Measurements from ENCODE around the gene ALKBH5.
A peak's percentile ranks its signal among the peaks of the same experiment; 100 is the strongest.

ALKBH5 gene

DNA sequence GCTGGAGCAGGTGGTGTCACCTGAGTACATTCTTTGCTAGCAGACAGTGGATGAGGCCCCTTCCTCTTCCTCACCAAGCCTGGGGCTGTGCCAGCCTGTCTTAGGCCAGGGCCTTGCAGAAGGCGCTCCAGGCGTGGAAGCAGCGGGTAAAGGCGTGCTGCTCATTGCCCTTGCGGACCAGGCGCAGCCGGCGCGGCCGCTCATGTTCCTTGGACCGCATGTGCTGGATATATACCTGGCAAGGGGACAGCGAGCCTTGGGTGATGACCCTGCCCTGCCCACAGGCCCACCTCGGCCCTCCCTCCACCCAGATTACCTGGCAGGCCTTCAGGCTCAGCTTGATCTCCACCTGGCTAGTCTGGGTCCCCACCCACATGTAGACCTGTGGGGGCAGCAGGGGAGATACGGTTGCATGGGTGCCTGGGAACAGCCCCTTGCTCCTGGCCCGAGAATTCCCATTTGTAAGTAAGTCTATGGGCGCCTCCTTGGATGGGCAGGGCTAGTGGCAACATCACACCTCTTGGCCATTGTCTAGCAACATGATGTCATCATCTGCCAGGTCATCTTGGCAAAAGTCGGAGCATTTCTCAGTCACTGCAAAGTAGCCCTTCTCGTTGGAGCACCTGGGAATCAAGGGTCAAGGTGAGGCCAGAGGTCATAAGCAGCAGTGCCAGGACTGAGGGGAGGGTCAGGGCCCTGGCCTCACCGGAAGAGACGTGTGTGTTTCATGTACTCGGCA is 61.6 kb downstream of the ALKBH5 start:
- no peak for DNase-seq (ENCODE audit: low read depth in 3 of 3)

GRCh38 chr17:18246109-18246725 is 62.6 kb downstream of the ALKBH5 start:
- DNase-seq (ENCODE audit: low read depth in 3 of 3), result no peak

GRCh38 chr17:18246880-18247612 is 63.4 kb downstream of the ALKBH5 start:
- DNase-seq (ENCODE audit: low read depth in 3 of 3), result peak in 1 of 3 experiments; percentile 20

- DNase-seq (ENCODE audit: low read depth in 3 of 3), result no peak
These were observed 64.0 kb downstream of the ALKBH5 start for GRCh38 chr17:18247613-18248001.

- DNase-seq (ENCODE audit: low read depth in 3 of 3), result peak; percentile 28 to 40 (median 32)
These were observed 64.7 kb downstream of the ALKBH5 start for GRCh38 chr17:18248300-18248731.

- no peak for DNase-seq (ENCODE audit: low read depth in 3 of 3)
These were observed 65.2 kb downstream of the ALKBH5 start for GRCh38 chr17:18248811-18249210.

GRCh38 chr17:18250259-18250658 is 66.6 kb downstream of the ALKBH5 start:
- DNase-seq (ENCODE audit: low read depth in 3 of 3), result no peak

DNA sequence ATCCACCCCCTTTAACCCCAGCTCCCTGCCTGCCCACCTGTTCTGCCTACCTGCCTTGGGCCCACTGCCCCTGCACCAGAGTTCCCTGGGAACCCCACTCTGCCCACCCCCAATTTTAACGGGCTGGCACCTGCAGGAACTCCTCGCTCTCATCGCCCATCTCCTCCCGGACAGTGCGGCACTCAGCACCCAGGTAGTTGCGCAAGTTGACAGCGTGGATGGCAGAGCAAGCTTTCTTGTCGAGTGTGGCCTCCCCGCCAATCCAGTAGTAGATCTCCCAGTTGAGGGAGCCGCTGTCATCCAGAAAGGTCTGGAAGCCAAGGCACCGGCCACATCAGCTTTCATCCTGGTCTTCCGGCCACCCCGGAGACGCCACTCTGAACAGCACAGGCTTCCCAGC is 67.1 kb downstream of the ALKBH5 start:
- no peak for DNase-seq (ENCODE audit: low read depth in 3 of 3)

DNA sequence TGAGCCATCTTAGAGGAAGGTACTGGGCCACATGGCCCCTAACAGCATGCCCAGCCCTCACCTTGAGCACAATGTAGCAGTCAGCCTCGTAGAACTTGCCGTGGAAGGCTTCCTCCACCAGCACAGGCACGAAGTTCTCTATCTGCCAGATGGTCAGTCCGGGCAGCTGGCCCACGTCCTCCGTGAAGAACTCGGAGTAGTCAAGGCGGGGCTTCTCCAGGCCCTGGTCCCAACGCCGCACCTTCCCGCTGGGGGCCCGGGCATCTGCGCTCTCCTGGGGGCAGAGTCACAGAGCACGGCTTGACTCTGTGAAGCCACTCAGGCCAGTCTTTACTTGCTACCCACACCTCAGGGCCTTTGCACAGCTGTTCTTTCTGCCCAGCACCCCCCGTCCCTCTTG is 67.6 kb downstream of the ALKBH5 start:
- no peak for DNase-seq (ENCODE audit: low read depth in 3 of 3)

DNA sequence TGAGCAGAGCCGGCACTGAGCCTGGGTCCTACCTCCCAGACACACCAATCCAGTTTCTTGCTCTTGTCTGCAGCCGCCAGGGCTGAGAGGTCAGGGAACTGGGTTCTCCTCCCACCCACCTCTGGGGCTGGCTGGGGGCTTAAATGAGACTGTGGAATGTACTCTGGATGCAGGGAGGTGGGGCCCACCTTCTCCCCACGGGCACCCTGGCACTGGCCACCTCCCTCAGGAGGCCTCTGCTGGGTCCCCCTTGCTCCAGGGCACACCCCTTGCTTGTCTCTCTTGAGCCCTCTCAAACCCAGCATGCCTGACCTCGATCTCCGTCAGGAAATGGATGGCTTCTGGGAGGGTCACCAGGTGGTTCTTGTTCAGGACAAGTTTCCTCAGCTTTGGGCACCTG is 68.5 kb downstream of the ALKBH5 start:
- DNase-seq (ENCODE audit: low read depth in 3 of 3), result no peak

- DNase-seq (ENCODE audit: low read depth in 3 of 3), result no peak
These were observed 69.7 kb downstream of the ALKBH5 start for GRCh38 chr17:18253187-18253884.

DNA sequence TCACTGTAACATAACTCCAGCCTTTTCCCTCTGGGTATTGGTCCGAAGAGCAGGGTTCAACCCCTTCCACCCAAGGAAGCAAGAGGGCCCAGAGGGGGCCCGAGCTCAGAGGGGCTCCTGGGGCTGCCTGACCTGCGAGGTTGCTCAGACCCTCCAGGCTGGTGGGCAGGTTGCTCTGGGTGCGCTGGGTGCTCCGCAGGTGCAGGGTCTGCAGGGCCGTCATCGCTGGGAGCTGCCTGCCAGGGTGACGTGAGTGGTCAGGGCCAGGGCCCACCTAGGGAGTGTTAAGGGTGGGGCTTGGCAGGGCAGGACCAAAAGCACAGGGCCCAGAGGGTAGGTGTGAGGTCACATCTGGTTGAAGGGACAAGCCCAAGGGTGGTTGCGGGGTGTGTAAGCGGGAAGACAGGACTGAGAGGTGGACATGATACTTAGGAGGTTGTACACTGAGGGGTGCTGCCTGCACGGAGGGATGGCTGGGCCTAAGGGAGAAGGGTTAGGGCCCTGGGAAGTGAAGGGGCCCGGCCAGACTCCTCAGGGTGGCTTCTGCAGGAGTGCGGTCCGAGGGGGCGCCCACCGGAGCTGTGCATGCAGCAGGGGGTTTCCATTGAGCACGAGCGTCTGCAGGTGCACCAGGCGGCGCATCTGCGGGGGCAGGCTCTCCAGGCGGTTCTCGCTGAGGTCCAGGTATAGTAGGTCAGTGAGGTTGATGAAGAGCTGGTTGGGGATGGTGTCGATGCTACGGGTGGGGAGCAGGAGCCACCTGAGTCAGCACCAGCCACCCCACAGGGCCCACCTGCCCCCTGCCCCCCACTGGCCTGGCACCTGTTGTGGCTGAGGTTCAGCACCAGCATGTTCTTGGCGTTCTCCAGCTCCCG is 70.6 kb downstream of the ALKBH5 start:
- DNase-seq (ENCODE audit: low read depth in 3 of 3), result no peak

DNA sequence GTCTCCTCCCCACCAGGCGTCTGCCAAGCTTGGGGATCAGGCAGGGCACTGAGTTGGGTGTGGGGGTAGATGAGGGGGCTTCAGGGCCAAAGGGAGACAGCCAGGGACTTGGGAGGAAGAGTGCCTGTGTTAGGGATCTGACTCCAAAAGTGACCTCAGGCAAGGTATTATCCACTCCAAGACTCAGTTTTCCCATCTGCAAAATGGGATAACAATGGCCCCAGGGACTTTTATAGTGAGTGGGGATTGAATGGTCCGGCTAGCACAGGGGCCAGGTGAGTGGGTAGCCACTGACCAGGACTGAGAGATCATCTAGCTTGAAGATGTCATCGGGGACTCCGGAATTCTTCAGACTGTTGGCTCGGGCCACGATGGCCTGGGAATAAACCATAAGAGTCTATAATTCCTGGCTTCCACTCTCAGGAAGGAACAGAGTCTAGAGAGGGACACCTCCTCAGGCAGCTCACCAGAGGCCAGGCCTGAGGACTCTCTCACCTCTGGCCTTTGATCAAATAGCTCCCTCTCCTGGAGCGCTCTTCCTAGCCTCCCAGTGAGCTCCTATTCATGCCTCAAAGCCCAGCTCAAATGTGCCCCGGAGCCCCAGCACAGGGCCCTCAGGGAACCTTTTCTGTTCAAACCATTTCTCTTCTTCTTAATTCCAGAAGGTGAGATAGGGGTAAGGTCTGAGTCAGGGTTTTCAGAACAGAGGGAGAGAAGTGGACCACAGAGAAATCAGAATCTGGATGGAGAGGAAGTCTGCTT is 71.4 kb downstream of the ALKBH5 start:
- no peak for DNase-seq (ENCODE audit: low read depth in 3 of 3)

DNA sequence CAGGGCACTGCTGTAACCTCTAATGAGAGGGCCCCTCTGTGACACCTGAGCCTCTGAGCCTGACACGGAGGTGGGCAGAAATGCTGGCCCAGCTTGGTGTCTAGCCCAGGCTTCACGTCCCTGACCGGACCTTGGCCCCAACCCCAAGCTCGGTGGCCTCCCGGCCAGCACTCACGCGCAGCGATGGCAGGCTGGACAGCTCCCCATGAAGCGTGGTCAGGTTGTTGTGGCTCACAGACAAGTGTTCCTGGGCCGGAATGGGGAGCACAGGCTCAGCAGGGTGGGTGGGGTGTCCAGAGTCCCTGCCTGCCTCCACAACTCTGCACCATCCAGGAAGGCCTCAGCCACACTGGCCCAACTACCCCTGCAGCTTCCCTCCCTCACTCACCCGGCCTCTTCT is 72.7 kb downstream of the ALKBH5 start:
- no peak for DNase-seq (ENCODE audit: low read depth in 3 of 3)

GRCh38 chr17:18256776-18257175 is 73.1 kb downstream of the ALKBH5 start:
- DNase-seq (ENCODE audit: low read depth in 3 of 3), result no peak

- DNase-seq (ENCODE audit: low read depth in 3 of 3), result no peak
These were observed 73.8 kb downstream of the ALKBH5 start for GRCh38 chr17:18257268-18257981.

DNA sequence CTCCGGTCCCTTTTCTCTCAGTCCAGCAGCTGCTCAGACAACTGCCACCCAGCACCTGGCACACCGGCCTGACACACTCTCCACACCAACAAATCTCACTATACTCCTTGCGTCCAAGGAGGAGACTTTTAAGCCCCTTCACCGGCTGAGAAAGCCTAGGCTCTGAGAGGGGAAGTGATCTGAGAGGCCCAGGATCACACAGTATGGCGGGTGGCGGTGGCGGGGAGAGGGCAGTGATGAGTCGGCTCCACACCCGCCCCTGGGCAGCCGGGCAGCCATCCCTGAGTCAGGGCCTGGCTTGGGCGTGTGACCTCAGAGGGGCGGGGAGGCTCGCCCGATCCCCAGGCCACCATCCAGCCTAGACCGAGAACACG is 74.3 kb downstream of the ALKBH5 start:
- DNase-seq (ENCODE audit: low read depth in 3 of 3), result peak in 2 of 3 experiments; percentile 12 to 31

DNA sequence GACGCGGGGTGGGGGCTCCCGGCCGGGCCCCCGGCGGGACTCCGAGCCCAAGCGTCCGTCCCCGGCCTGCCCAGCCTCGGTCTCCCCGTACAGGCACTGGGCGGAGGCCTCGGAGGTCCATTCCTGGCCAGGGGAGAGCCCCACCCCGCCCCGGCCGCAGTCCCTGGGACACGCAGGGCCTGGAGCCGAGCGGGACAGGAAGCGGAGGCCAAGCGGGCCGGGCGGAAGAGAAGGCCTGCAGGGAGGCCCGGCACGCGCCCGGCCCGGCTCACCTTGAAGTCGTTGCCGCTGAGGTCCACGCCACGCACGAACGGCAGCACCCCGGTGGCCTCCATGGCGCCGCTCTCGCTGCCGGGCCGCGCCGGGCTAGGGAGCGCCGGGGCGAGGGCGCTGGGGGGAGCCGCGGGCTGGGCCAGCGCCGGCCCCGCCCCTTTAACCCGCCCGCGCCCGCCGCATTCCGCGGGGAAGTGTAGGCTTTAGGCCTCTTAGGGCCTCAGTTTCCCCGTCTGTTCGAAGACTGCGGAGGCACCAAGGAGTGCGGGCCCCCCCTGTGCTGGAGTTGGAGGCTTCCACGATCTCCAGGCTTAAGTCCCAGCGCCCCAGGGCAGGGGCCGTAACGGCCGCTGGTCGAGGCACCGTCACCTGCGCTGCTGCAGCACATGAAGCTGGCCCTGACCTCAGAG is 74.9 kb downstream of the ALKBH5 start, which contains the start of gene FLII:
TSS of gene FLII (minus strand) at position 383 of the 683 bp plus-strand sequence. CDS start at position 335, 48 bp downstream.
- peak in 2 of 3 experiments; percentile 44 to 50 for DNase-seq (ENCODE audit: low read depth in 3 of 3)

Measured in stimulated activated CD4-positive, alpha-beta T cell treated with anti-CD3 and anti-CD28 coated beads, TNF-alpha, amount 100 ng/mL, for 4 hours (primary cell).